ENCODE results near the gene LRRC3.

Gene LRRC3

GRCh38 chr21:44439211-44439600, 16.1 kb upstream of the LRRC3 start:
- no peaks in the 10 kb centered on the region for H3F3A ChIP-seq (ENCODE audit: low read depth)
- no peaks in the 10 kb centered on the region for H3K79me2 ChIP-seq (ENCODE audit: insufficient read depth, low read length)
- peaks cover 8% of the 10 kb centered on the region; the same call in 1 of the 2 replicates for H3K9me3 ChIP-seq (ENCODE audit: insufficient read depth, low read depth, low read length)
- TF ChIP-seq EZH2phosphoT487 (IDR thresholded peaks at IDR 0.05; ENCODE audit: borderline replicate concordance) (no peak), CTCF (conservative IDR thresholded peaks at IDR 0.05; ENCODE audit: low read length) (no peak)
- no peaks in the 10 kb centered on the region for H3K9me2 ChIP-seq (replicated peaks; ENCODE audit: low read depth, low read length)
- no peak overlapping the region for H3K9ac ChIP-seq (ENCODE audit: low read depth, low read length, poor library complexity, severe bottlenecking)
- H3K27me3 ChIP-seq (ENCODE audit: insufficient read depth, low read length, poor library complexity, severe bottlenecking) = no peaks in the 10 kb centered on the region
- no peaks in the 10 kb centered on the region for H3K36me3 ChIP-seq (ENCODE audit: insufficient read depth, low read length)
- H3K4me3 ChIP-seq (ENCODE audit: low read length, poor library complexity, severe bottlenecking) = no peak overlapping the region
- no peak overlapping the region for H2AFZ ChIP-seq (ENCODE audit: low read length)
- no peaks in the 10 kb centered on the region for H3K4me1 ChIP-seq (ENCODE audit: insufficient read depth, low read length, poor library complexity, severe bottlenecking)
- H3K4me2 ChIP-seq (ENCODE audit: low read depth, low read length, poor library complexity, severe bottlenecking) = no peak overlapping the region
- H4K20me1 ChIP-seq (ENCODE audit: insufficient read depth, low read length, poor library complexity, severe bottlenecking) = no peaks in the 10 kb centered on the region

- Histone ChIP-seq H3K4me3 (ENCODE audit: low read length, poor library complexity, severe bottlenecking) (no peak overlapping the region), H3K79me2 (ENCODE audit: insufficient read depth, low read length) (no peaks in the 10 kb centered on the region), H3K9ac (ENCODE audit: low read depth, low read length, poor library complexity, severe bottlenecking) (no peak overlapping the region), H3K36me3 (ENCODE audit: insufficient read depth, low read length) (no peaks in the 10 kb centered on the region), H3K27me3 (ENCODE audit: insufficient read depth, low read length, poor library complexity, severe bottlenecking) (no peaks in the 10 kb centered on the region), H3K9me3 (ENCODE audit: insufficient read depth, low read depth, low read length) (peaks cover 5% of the 10 kb centered on the region; the same call in 1 of the 2 replicates), H4K20me1 (ENCODE audit: insufficient read depth, low read length, poor library complexity, severe bottlenecking) (no peaks in the 10 kb centered on the region), H2AFZ (ENCODE audit: low read length) (no peak overlapping the region), H3K4me1 (ENCODE audit: insufficient read depth, low read length, poor library complexity, severe bottlenecking) (no peaks in the 10 kb centered on the region), H3K9me2 (replicated peaks; ENCODE audit: low read depth, low read length) (no peaks in the 10 kb centered on the region), H3K4me2 (ENCODE audit: low read depth, low read length, poor library complexity, severe bottlenecking) (no peak overlapping the region), H3F3A (ENCODE audit: low read depth) (no peaks in the 10 kb centered on the region)
- TF ChIP-seq CTCF (conservative IDR thresholded peaks at IDR 0.05; ENCODE audit: low read length) (no peak), EZH2phosphoT487 (IDR thresholded peaks at IDR 0.05; ENCODE audit: borderline replicate concordance) (no peak)
Measured at GRCh38 chr21:44440241-44441040, 14.9 kb upstream of the LRRC3 start.

GRCh38 chr21:44441041-44441400, 14.3 kb upstream of the LRRC3 start:
- Histone ChIP-seq H3K9me3 (ENCODE audit: insufficient read depth, low read depth, low read length) (peaks cover 5% of the 10 kb centered on the region; the same call in 1 of the 2 replicates), H3K4me1 (ENCODE audit: insufficient read depth, low read length, poor library complexity, severe bottlenecking) (no peaks in the 10 kb centered on the region), H3K4me3 (ENCODE audit: low read length, poor library complexity, severe bottlenecking) (no peak overlapping the region), H3K36me3 (ENCODE audit: insufficient read depth, low read length) (no peaks in the 10 kb centered on the region), H3K79me2 (ENCODE audit: insufficient read depth, low read length) (no peaks in the 10 kb centered on the region), H2AFZ (ENCODE audit: low read length) (no peak overlapping the region), H3K9me2 (replicated peaks; ENCODE audit: low read depth, low read length) (no peaks in the 10 kb centered on the region), H3K27me3 (ENCODE audit: insufficient read depth, low read length, poor library complexity, severe bottlenecking) (no peaks in the 10 kb centered on the region), H3F3A (ENCODE audit: low read depth) (no peaks in the 10 kb centered on the region), H4K20me1 (ENCODE audit: insufficient read depth, low read length, poor library complexity, severe bottlenecking) (no peaks in the 10 kb centered on the region), H3K9ac (ENCODE audit: low read depth, low read length, poor library complexity, severe bottlenecking) (no peak overlapping the region), H3K4me2 (ENCODE audit: low read depth, low read length, poor library complexity, severe bottlenecking) (no peak overlapping the region)
- TF ChIP-seq EZH2phosphoT487 (IDR thresholded peaks at IDR 0.05; ENCODE audit: borderline replicate concordance) = no peak
- TF ChIP-seq CTCF (conservative IDR thresholded peaks at IDR 0.05; ENCODE audit: low read length) = no peak
